Stimulated activated CD8-positive, alpha-beta memory T cell treated with anti-CD3 and anti-CD28 coated beads, Interleukin-12 subunit alpha, Interleukin-12 subunit beta, amount 100 ng/mL, for 4 hours (primary cell): ENCODE measurements around the gene C8G.
A peak's percentile ranks its signal among the peaks of the same experiment; 100 is the strongest.

ENCODE experiments used
- DNase-seq: peaks from one replicate; pipeline ENCODE4 v3.0.0-alpha.2; 2020; ENCODE audit warnings: low read depth

C8G gene

GRCh38 chr9:136944519-136945332 lies at the start of gene C8G, which contains the start of gene FBXW5:
TSS of gene C8G (plus strand) at chr9:136945243. CDS start at chr9:136945321, 78 bp downstream.
TSS of gene FBXW5 (minus strand) at chr9:136944738. CDS start at chr9:136944083, 655 bp downstream.
- peak; percentile 94 for DNase-seq

- no peak for DNase-seq
Observed at GRCh38 chr9:136896027-136896426, 49.0 kb upstream of the C8G start.

DNA sequence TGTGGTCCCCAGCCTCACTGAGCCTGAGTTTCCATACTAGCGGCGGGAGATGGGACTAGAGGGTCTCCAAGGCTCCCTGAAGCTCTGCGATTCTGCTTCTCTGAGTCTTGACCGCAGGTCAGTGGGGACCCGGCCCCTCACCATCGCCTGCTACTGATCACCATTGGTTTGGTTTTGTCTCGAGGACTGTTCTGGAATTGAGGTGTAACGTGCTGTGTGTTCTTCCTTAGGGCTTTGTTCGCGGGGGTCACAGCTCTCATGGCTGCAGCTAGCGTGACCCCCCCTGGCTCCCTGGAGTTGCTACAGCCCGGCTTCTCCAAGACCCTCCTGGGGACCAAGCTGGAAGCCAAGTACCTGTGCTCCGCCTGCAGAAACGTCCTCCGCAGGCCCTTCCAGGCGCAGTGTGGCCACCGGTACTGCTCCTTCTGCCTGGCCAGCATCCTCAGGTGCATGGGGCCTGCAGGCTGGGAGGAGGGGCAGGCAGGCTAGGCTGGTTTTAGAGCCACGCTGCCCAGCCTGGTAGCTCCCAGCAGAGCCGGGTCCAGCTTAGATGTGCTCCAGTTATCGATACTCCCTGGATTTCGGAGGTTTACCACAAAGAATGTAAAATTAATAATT lies 46.5 kb upstream of the C8G start:
- DNase-seq: no peak

- no peak for DNase-seq
Observed at GRCh38 chr9:136899196-136899595, 45.8 kb upstream of the C8G start.

GRCh38 chr9:136900556-136900955 lies 44.5 kb upstream of the C8G start:
- no peak for DNase-seq

- DNase-seq: no peak
Observed at GRCh38 chr9:136900988-136901515, 44.0 kb upstream of the C8G start.

- DNase-seq: peak; percentile 62
Observed at GRCh38 chr9:136901516-136902258, 43.4 kb upstream of the C8G start.

- DNase-seq: peak; percentile 63
Observed at GRCh38 chr9:136902259-136902821, 42.7 kb upstream of the C8G start.

GRCh38 chr9:136903041-136903554 lies 41.9 kb upstream of the C8G start:
- no peak for DNase-seq

- DNase-seq: no peak
Observed at GRCh38 chr9:136906266-136906665, 38.8 kb upstream of the C8G start.

GRCh38 chr9:136907011-136907914 lies 37.8 kb upstream of the C8G start:
- DNase-seq: no peak

GRCh38 chr9:136910197-136910900 lies 34.7 kb upstream of the C8G start:
- DNase-seq: no peak

GRCh38 chr9:136910901-136911245 lies 34.2 kb upstream of the C8G start:
- no peak for DNase-seq

DNA sequence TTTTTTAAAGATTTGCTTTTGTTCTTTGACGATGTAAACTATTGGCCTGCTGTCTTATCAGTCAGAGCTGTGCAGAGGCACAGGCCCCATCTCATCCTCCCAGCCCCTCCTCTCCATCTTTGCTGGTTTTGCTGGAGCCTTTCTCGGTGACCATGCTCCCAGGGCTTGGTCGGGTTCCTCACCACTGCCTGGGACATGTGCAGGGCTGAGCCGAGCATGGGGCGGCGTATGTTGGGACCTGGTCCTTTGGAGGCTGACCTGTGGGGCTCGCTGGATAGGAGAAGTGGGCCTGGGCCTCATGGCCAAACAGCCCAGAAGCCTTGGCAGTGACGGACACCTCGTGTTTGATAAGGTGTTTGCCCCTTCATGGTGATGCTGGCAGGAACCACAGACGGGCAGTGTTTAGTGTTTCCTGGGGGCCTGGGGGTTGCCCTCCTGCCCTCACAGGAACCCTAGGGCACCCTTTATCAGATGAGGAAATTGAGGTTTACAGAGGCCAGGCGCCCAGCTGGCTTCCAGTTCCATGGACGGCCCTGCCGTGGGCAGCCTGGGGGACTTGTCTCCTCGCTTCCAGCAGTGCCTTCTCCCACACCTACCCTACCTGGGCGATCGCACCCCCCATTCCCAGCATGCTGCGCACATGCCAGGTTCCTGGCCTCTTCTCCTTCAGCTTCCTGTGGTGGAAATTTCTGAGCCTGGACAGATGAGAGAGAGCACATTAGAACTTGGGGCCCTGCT lies 31.2 kb upstream of the C8G start:
- DNase-seq: no peak

DNA sequence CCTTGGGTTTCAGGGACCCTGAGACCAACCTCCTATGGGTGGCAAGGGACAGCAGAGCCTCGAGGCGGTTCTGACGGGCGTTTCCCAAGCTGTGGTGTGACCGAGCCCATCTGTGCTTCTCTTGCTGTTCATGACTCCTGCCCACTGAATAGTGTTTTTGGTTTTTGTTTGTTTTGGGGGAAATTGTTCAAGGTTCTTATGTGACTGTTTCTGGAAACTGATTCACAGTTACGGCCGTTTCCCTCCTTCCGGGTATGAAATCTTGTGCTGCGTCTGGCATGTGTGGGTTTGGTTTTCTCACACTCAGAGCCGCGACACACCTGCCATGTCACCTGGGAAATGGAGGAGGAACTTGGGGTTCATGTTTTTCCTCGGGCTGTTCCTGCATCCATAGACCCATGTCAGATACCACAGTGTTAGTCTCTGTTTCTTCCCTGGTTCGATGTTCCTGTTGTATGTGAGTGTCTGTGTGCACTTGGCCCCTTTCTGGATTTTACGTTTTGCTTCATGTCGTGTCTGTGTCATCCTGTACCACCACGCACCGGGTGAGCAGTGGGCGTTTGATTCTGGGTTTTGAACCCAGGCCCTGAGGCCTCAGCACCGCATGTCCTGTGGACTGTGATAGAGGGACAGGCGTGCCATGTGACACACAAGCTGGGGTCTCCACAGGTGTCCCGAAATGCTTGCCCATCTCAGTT lies 29.3 kb upstream of the C8G start:
- no peak for DNase-seq

- DNase-seq: no peak
Observed at GRCh38 chr9:136916330-136917184, 28.5 kb upstream of the C8G start.

DNA sequence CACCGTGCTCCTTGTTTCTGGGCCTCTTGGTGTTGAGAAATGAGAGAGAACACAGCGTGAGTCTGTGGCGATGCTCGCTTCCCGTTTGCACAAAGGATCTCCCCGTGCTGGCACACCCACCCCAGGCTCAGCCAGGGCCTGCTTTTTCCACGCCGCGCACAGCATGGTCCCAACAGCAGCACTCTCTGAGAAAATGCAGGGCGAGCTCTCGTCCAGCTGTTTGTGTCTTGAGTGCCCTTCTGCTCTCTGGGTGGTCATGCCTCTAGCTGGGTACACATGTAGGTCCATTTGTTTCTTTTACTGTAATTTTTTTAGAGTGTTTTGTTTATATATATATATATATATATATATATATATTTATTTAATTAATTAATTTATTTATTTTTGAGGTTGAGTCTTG lies 27.1 kb upstream of the C8G start:
- no peak for DNase-seq

GRCh38 chr9:136920069-136920468 lies 25.0 kb upstream of the C8G start:
- no peak for DNase-seq
